Measurements from ENCODE around the gene KRTCAP2. TPM values are rescaled to one million over a fixed set of nuclear protein-coding genes. Genes with fewer than 3 reads are reported as not detected.

KRTCAP2 gene
- total RNA-seq, 1 donor from 2014 or later = 170 TPM

GRCh38 chr1:155174324-155175280 lies 1.5 kb upstream of the KRTCAP2 start:
- H3K4me3 ChIP-seq (ENCODE audit: low read depth, low read length) = peak overlapping the region; percentile 80
- no peak for TF ChIP-seq CTCF (conservative IDR thresholded peaks at IDR 0.05; ENCODE audit: low read depth, low read length)
- DNase-seq (ENCODE audit: low read depth) = no peak

GRCh38 chr1:155173478-155174323 lies 597 bp upstream of the KRTCAP2 start, which contains the start of gene TRIM46:
Gene TRIM46 (plus strand): TSS chr1:155173849. CDS start chr1:155173967, 118 bp downstream.
- peak within 1 kb of the TSS; percentile 80 for H3K4me3 ChIP-seq (ENCODE audit: low read depth, low read length)
- no peak for DNase-seq (ENCODE audit: low read depth)
- TF ChIP-seq CTCF (conservative IDR thresholded peaks at IDR 0.05; ENCODE audit: low read depth, low read length) = no peak

GRCh38 chr1:155171836-155172731 lies 1.0 kb downstream of the KRTCAP2 start:
- H3K4me3 ChIP-seq (ENCODE audit: low read depth, low read length) = peak overlapping the region; percentile 80
- no peak for TF ChIP-seq CTCF (conservative IDR thresholded peaks at IDR 0.05; ENCODE audit: low read depth, low read length)
- no peak for DNase-seq (ENCODE audit: low read depth)

GRCh38 chr1:155170806-155171205 lies 2.3 kb downstream of the KRTCAP2 start:
- DNase-seq (ENCODE audit: low read depth) = no peak
- TF ChIP-seq CTCF (conservative IDR thresholded peaks at IDR 0.05; ENCODE audit: low read depth, low read length) = no peak

GRCh38 chr1:155170101-155170785 lies 2.9 kb downstream of the KRTCAP2 start:
- no peak overlapping the region for H3K4me3 ChIP-seq (ENCODE audit: low read depth, low read length)
- no peak for TF ChIP-seq CTCF (conservative IDR thresholded peaks at IDR 0.05; ENCODE audit: low read depth, low read length)
- no peak for DNase-seq (ENCODE audit: low read depth)

More at GRCh38 chr1:155170806-155171205, 2.3 kb downstream of the KRTCAP2 start:
- no peak overlapping the region for H3K4me3 ChIP-seq (ENCODE audit: low read depth, low read length)
